ENCODE results near the gene DDX43.
"Not testable (repeated sequence)": the region's sequence is repeated elsewhere in the genome, so short reads cannot be mapped to it uniquely, and the experiment has no call there.

DDX43 gene

GRCh38 chr6:73394577-73395354 is at the start of gene DDX43:
TSS of gene DDX43 (plus strand) at chr6:73394828. CDS start at chr6:73394906, 78 bp downstream.
- DNase-seq (ENCODE audit: low spot score): peak; percentile 23

- no peak for DNase-seq (ENCODE audit: low spot score)
Measured at GRCh38 chr6:73348550-73349204, 46.0 kb upstream of the DDX43 start.

GRCh38 chr6:73349311-73349710 is 45.3 kb upstream of the DDX43 start:
- no peak for DNase-seq (ENCODE audit: low spot score)

GRCh38 chr6:73353636-73354593 is 40.7 kb upstream of the DDX43 start, which contains the start of gene DPPA5:
TSS of gene DPPA5 (minus strand) at chr6:73354276. CDS start at chr6:73354225, 51 bp downstream.
- DNase-seq (ENCODE audit: low spot score): no peak

GRCh38 chr6:73362358-73362757 is 32.3 kb upstream of the DDX43 start, which contains the start of gene KHDC3L:
TSS of gene KHDC3L (plus strand) at chr6:73362658. CDS start at chr6:73362730, 72 bp downstream.
- no peak for DNase-seq (ENCODE audit: low spot score)

- no peak for DNase-seq (ENCODE audit: low spot score)
Measured at GRCh38 chr6:73362869-73363536, 31.6 kb upstream of the DDX43 start.

- DNase-seq (ENCODE audit: low spot score): no peak
Measured at GRCh38 chr6:73363537-73363875, 31.1 kb upstream of the DDX43 start.

- no peak for DNase-seq (ENCODE audit: low spot score)
Measured at GRCh38 chr6:73364121-73364520, 30.5 kb upstream of the DDX43 start.

- no peak for DNase-seq (ENCODE audit: low spot score)
Measured at GRCh38 chr6:73364549-73364948, 30.1 kb upstream of the DDX43 start.

GRCh38 chr6:73367761-73368355 is 26.8 kb upstream of the DDX43 start:
- no peak for DNase-seq (ENCODE audit: low spot score)

GRCh38 chr6:73368675-73369074 is 26.0 kb upstream of the DDX43 start:
- no peak for DNase-seq (ENCODE audit: low spot score)

GRCh38 chr6:73369157-73369556 is 25.5 kb upstream of the DDX43 start:
- no peak for DNase-seq (ENCODE audit: low spot score)

- DNase-seq (ENCODE audit: low spot score): no peak
Measured at GRCh38 chr6:73369563-73369962, 25.1 kb upstream of the DDX43 start, which contains the start of gene OOEP. TSS of gene OOEP (minus strand) at chr6:73369897. CDS start at chr6:73369792, 105 bp downstream.

- no peak for DNase-seq (ENCODE audit: low spot score)
Measured at GRCh38 chr6:73371984-73372383, 22.6 kb upstream of the DDX43 start.

GRCh38 chr6:73372516-73372915 is 22.1 kb upstream of the DDX43 start:
- DNase-seq (ENCODE audit: low spot score): peak; percentile 12

GRCh38 chr6:73375216-73375615 is 19.4 kb upstream of the DDX43 start:
- DNase-seq (ENCODE audit: low spot score): no peak

- DNase-seq (ENCODE audit: low spot score): no peak
Measured at GRCh38 chr6:73377225-73377624, 17.4 kb upstream of the DDX43 start.

GRCh38 chr6:73381531-73381930 is 13.1 kb upstream of the DDX43 start:
- not testable (repeated sequence) for DNase-seq (ENCODE audit: low spot score)

- no peak for DNase-seq (ENCODE audit: low spot score)
Measured at GRCh38 chr6:73382462-73383113, 12.0 kb upstream of the DDX43 start.

GRCh38 chr6:73388433-73388799 is 6.2 kb upstream of the DDX43 start:
- DNase-seq (ENCODE audit: low spot score): no peak

Measured in Ammon's horn (tissue), 1 donor.